Measurements from ENCODE around the gene MXD1. TPM values are rescaled to one million over a fixed set of nuclear protein-coding genes. Genes with fewer than 3 reads are reported as not detected.
"Not testable (repeated sequence)": the region's sequence is repeated elsewhere in the genome, so short reads cannot be mapped to it uniquely, and the experiment has no call there.

Gene MXD1, protein sequence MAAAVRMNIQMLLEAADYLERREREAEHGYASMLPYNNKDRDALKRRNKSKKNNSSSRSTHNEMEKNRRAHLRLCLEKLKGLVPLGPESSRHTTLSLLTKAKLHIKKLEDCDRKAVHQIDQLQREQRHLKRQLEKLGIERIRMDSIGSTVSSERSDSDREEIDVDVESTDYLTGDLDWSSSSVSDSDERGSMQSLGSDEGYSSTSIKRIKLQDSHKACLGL
- 10 to 100 TPM in 1 of 6 experiments, 1 to 10 TPM in 5; 3.5 to 13.1 (median 4.3) TPM for total RNA-seq
- long read RNA-seq, partial matches to known transcripts = 0 of 3 reads
- long read RNA-seq, other reads (novel, unspliced or antisense) = 2 of 3 reads

DNA sequence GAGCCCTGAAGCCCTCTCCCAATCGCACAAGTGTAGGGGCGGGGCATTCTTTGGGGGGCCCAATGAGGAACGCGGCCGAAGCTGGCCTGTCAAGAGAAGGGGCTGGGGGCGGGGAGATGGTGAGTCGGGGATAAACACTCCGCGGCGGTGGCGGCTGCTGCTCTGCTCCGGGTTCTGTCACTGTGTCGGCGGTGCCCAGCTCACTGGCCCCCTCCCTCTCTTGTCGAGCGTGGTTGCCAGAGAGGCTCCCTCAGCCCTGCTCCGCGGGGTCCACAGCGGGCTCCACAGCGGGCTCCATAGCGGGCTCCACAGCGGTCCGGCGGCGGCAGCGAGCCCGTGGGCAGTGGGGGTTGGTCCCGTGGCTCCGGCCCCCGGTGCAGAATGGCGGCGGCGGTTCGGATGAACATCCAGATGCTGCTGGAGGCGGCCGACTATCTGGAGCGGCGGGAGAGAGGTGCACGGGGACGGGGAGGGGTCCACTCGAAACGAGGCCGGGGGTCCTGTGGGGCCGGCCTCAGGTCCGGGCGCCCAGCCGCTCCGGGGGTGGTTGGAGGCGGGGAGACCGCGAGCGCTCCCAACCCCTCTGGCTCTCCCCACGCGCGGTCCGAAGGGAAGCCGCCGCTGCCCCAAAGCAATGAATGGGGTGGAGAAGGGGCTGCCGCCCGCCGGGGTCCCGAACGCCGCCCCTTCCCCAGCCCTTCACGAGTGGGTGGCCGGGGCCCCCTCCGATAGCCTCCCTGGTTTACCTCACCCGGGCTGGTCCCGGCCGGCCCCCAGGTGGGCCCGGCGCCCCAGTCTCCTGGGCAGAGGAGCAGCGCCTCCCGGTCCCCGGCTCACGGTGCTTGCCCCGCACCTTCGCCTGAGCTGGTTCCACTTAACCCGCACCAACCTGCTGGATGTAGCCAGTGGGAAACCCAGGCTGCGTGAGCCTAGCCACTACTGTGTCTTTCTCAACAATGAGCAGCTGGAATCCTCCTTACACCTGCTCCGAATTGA, at the start of gene MXD1:
MXD1 (plus strand) TSS at position 160 of the 996 bp plus-strand sequence; CDS start at position 382, 222 bp downstream.
- Histone ChIP-seq H3K4me3 (peak within 1 kb of the TSS; percentile 64 to 88 (median 78)), H3K27ac (peak within 1 kb of the TSS; percentile 98 to 100 (median 100)), H3K4me1 (peaks cover 0 to 6% (median 3%) of the 10 kb centered on the region in 4 donors), H3K36me3 (peaks cover 0 to 28% (median 5%) of the 10 kb centered on the region in 4 donors), H3K9me3 (no peaks in the 10 kb centered on the region), H3K27me3 (no peaks in the 10 kb centered on the region)
- WGBS (ENCODE audit: insufficient coverage, low coverage, low lambda C conversion rate, missing lambda C conversion rate) = under 1% methylated on average over 11 of the region's 81 CpGs
- intact Hi-C loops (cut with DNase I) = loop anchor here (5.0 to 10.0 kb wide), 3 partner anchors 150 to 227 kb away; no protein-coding TSS in a partner anchor
- ATAC-seq = peak in 2 of 4 donors; percentile 1 to 4
- peak; percentile 62 to 100 (median 78) for DNase-seq
- TF ChIP-seq, protein P1, sequence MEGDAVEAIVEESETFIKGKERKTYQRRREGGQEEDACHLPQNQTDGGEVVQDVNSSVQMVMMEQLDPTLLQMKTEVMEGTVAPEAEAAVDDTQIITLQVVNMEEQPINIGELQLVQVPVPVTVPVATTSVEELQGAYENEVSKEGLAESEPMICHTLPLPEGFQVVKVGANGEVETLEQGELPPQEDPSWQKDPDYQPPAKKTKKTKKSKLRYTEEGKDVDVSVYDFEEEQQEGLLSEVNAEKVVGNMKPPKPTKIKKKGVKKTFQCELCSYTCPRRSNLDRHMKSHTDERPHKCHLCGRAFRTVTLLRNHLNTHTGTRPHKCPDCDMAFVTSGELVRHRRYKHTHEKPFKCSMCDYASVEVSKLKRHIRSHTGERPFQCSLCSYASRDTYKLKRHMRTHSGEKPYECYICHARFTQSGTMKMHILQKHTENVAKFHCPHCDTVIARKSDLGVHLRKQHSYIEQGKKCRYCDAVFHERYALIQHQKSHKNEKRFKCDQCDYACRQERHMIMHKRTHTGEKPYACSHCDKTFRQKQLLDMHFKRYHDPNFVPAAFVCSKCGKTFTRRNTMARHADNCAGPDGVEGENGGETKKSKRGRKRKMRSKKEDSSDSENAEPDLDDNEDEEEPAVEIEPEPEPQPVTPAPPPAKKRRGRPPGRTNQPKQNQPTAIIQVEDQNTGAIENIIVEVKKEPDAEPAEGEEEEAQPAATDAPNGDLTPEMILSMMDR (IDR thresholded peaks at IDR 0.05) = no peak
- TF ChIP-seq POLR2A (IDR thresholded peaks at IDR 0.05) = peak; percentile 95

DNA sequence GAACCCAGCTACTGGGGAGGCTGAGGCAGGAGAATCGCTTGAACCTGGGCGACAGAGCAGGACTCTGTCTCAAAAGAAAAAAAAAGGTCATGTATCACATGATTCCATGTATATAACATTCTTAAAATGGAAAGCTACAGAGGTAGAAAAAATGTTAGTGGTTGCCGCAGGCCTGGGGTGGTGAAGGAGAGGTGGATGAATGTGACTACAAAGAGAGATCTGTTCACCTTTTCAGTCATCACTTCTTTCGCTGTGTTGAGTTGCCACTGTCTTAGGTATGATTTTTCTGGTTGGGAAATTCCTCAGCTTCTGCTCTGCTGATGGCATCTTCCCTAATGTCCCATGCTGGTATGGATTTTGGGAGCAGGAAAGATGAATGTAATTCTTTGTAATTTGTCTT, 26.5 kb upstream of the MXD1 start:
- H3K36me3 ChIP-seq = no peaks in the 10 kb centered on the region
- H3K9me3 ChIP-seq = no peaks in the 10 kb centered on the region
- ATAC-seq (no peak), DNase-seq (no peak)
- H3K27me3 ChIP-seq = no peaks in the 10 kb centered on the region
- TF ChIP-seq POLR2A (IDR thresholded peaks at IDR 0.05) = no peak
- WGBS (ENCODE audit: insufficient coverage, low coverage, low lambda C conversion rate, missing lambda C conversion rate) = 88% methylated on average over 2 of the region's 4 CpGs
- no peaks in the 10 kb centered on the region for H3K4me1 ChIP-seq
- intact Hi-C loops (cut with DNase I) = no loop called here
- H3K4me3 ChIP-seq = no peak overlapping the region
- no peak overlapping the region for H3K27ac ChIP-seq

DNA sequence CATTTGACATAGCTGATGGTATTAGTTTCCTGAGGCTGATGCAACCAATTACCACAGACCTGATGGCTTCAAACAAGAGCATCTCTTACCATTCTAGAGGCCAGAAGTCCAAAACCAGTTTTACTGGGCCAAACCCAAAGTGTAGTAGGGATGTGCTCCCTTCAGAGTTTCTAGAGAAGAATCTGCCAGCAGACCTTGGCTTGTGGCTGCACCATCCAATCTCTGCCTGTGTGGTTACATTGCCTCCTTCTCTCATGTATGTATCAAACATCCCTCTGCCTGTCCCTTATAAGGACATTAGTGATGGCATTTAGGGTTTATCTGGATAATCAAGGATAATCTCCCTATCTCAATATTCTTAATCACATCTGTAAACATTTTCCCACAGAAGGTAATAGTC, 25.6 kb upstream of the MXD1 start:
- Histone ChIP-seq H3K4me1 (no peaks in the 10 kb centered on the region), H3K4me3 (no peak overlapping the region), H3K27me3 (no peaks in the 10 kb centered on the region), H3K27ac (no peak overlapping the region), H3K9me3 (no peaks in the 10 kb centered on the region), H3K36me3 (no peaks in the 10 kb centered on the region)
- ATAC-seq = no peak
- DNase-seq = no peak
- no peak for TF ChIP-seq POLR2A (IDR thresholded peaks at IDR 0.05)
- TF ChIP-seq, protein P1 (IDR thresholded peaks at IDR 0.05) = no peak
- intact Hi-C loops (cut with DNase I) = no loop called here

DNA sequence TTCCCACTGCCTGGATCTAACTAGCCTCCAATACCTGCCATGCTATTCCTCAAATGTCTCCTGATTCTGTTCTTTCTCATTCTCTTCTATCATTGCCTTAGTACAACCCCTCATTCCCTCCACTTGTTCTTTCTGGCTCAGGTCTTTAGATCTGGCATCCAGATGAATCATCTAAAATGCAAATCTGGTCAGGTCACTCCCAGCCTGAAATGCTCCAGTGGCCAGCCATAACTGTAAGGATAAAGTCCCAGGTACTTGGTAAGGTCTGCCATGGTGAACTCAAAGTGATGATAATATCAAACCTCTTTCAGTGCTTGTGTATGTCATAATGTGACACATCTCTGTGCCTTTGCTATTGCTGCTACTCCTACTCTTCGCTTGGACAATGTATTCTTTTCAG, 24.0 kb upstream of the MXD1 start:
- Histone ChIP-seq H3K36me3 (peaks cover 0 to under 1% (median 0%) of the 10 kb centered on the region in 4 donors), H3K4me3 (no peak overlapping the region), H3K4me1 (peaks cover 0 to 10% (median 5%) of the 10 kb centered on the region in 4 donors), H3K27ac (no peak overlapping the region), H3K9me3 (no peaks in the 10 kb centered on the region), H3K27me3 (no peaks in the 10 kb centered on the region)
- ATAC-seq = no peak
- 12% methylated on average over 1 of the region's 1 CpG for WGBS (ENCODE audit: insufficient coverage, low coverage, low lambda C conversion rate, missing lambda C conversion rate)
- DNase-seq = no peak
- TF ChIP-seq POLR2A (IDR thresholded peaks at IDR 0.05) = no peak
- TF ChIP-seq, protein P1 (IDR thresholded peaks at IDR 0.05) = no peak
- intact Hi-C loops (cut with DNase I) = no loop called here

- H3K9me3 ChIP-seq; intact Hi-C loops (cut with DNase I); ATAC-seq; DNase-seq; H3K27me3 ChIP-seq; H3K4me3 ChIP-seq; H3K27ac ChIP-seq: not testable (repeated sequence)
- peaks cover 4 to 19% (median 11%) of the 10 kb centered on the region in 4 donors for H3K36me3 ChIP-seq
- WGBS (ENCODE audit: insufficient coverage, low coverage, low lambda C conversion rate, missing lambda C conversion rate) = 95% methylated on average over 7 of the region's 7 CpGs
- H3K4me1 ChIP-seq = peaks cover 0 to 10% (median 5%) of the 10 kb centered on the region in 4 donors
These were observed 22.0 kb upstream of the MXD1 start for GRCh38 chr2:69892838-69893424.
